ENCODE results near the gene GULP1.

DNA sequence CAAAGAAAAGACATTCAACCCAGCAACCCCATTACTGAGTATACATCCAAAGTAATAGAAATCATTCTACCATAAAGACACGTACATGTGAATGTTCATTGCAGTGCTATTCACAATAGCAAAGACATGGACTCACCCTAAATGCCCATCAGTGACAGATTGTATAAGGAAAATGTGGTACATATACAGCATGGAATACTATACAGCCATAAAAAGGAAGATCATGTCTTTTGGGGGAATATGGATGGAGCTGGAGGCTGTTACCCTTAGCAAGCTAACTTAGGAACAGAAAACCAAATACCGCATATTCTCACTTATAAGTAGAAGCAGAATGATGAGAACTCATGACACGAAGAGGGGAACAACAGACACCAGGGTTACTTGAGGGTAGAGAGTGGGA, 145.9 kb downstream of the GULP1 start:
- TF ChIP-seq CTCF (IDR thresholded peaks at IDR 0.05) (no peak), POLR2AphosphoS5 (IDR thresholded peaks at IDR 0.05) (no peak)
